PFSK-1 (cell line): Measurements from ENCODE around the gene CIITA.

Experiments
- POLR2AphosphoS5 ChIP-seq: IDR thresholded peaks from 2 replicates; pipeline ENCODE4 v1.6.1; 2012; ENCODE audit warnings: low read depth, mild to moderate bottlenecking, control low read depth, low read length, moderate library complexity
- SIN3A ChIP-seq: IDR thresholded peaks from 2 replicates; pipeline ENCODE4 v1.6.1; 2012; ENCODE audit warnings: mild to moderate bottlenecking, low read length, moderate library complexity, borderline replicate concordance; ENCODE audit not compliant: insufficient read depth
- TAF1 ChIP-seq: IDR thresholded peaks from 2 replicates; pipeline ENCODE4 v1.6.1; 2012; ENCODE audit warnings: low read length, control low read depth, borderline replicate concordance; ENCODE audit not compliant: insufficient read depth

DNA sequence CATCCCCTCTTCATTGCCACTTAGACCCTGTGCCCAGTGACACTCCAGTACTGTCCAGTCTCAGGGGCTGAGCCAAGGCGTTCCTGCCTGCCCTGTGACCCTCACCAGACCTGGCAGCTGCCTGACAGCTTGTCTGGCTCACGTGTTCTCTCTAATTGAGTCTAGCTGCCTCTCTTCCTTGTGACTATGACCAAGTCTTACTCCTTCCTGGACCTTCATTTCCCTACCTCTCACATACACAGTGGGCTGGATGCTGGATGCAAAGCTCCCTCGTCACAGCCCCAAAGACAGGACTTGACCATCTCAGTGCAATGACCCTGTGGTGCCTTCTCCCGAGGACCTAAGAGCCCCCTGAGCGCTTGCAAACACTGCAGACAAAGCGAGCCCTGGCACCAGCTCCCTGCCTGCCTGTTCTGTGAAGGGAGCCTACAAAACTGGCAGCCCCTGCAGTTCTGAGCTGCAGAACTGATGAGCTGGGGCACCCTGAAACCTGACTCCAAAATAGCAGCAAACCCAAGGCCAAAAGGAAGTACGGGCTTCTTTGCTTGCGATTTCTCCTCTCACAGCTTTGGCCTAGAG is 63.6 kb downstream of the CIITA start:
- TF ChIP-seq TAF1 (no peak), POLR2AphosphoS5 (no peak), SIN3A (no peak)
